ENCODE results near the gene CTIF. TPM values are rescaled to one million over a fixed set of nuclear protein-coding genes. Genes with fewer than 3 reads are reported as not detected.

The CTIF gene
- total and polyA plus RNA-seq, 4 donors: 10.6 to 26.7 (median 12.3) TPM

- H3K4me1 ChIP-seq (ENCODE audit: control insufficient read depth in 4 of 4, insufficient read depth in 4 of 4, low read length in 3 of 4): peaks cover 7 to 64% (median 48%) of the 10 kb centered on the region in 4 donors
Observed at GRCh38 chr18:48669180-48669675, 130.4 kb downstream of the CTIF start.

More at GRCh38 chr18:48669180-48669675, 130.4 kb downstream of the CTIF start:
- Histone ChIP-seq H3K9me3 (ENCODE audit: control insufficient read depth in 4 of 4, low read length in 3 of 4) (no peaks in the 10 kb centered on the region), H3K27ac (ENCODE audit: low read depth in 1 of 2, low read length in 2 of 2) (no peak overlapping the region), H3K4me3 (ENCODE audit: low read depth in 1 of 3, low read length in 3 of 3) (no peak overlapping the region), H3K9ac (ENCODE audit: low read depth in 1 of 2, low read length in 2 of 2) (no peak overlapping the region), H3K36me3 (ENCODE audit: control insufficient read depth in 4 of 4, insufficient read depth in 3 of 4, low read depth in 1 of 4, low read length in 3 of 4) (peaks cover 0 to 9% (median 4%) of the 10 kb centered on the region in 4 donors), H3K27me3 (ENCODE audit: control insufficient read depth in 4 of 4, insufficient read depth in 4 of 4, low read length in 3 of 4) (no peaks in the 10 kb centered on the region)
- TF ChIP-seq YY1 (IDR thresholded peaks at IDR 0.05) (no peak), NR2F2 (IDR thresholded peaks at IDR 0.05) (no peak), EGR1 (IDR thresholded peaks at IDR 0.05; ENCODE audit: low read depth in 2 of 2) (no peak), REST (IDR thresholded peaks at IDR 0.05) (no peak), HNF4A (conservative IDR thresholded peaks at IDR 0.05) (peak in 1 of 2 donors; percentile 28), GABPA (IDR thresholded peaks at IDR 0.05 in 1 of 2, conservative IDR thresholded peaks at IDR 0.05 in 1 of 2) (no peak), RXRA (IDR thresholded peaks at IDR 0.05) (peak; percentile 55 to 65), FOXA1 (IDR thresholded peaks at IDR 0.05) (no peak), ZBTB33 (IDR thresholded peaks at IDR 0.05) (no peak), ATF3 (IDR thresholded peaks at IDR 0.05) (no peak), HNF4G (IDR thresholded peaks at IDR 0.05) (no peak), CTCF (IDR thresholded peaks at IDR 0.05; ENCODE audit: low read depth, low read length, missing input control) (no peak), SP1 (IDR thresholded peaks at IDR 0.05) (no peak), FOXA2 (IDR thresholded peaks at IDR 0.05) (no peak)
- no peak for DNase-seq (ENCODE audit: low spot score)
- 65% methylated on average over 3 of the region's 3 CpGs for WGBS

All from liver (tissue), 9 donors.